ENCODE measurements around the gene BAG2.
A peak's percentile ranks its signal among the peaks of the same experiment; 100 is the strongest.

DNA sequence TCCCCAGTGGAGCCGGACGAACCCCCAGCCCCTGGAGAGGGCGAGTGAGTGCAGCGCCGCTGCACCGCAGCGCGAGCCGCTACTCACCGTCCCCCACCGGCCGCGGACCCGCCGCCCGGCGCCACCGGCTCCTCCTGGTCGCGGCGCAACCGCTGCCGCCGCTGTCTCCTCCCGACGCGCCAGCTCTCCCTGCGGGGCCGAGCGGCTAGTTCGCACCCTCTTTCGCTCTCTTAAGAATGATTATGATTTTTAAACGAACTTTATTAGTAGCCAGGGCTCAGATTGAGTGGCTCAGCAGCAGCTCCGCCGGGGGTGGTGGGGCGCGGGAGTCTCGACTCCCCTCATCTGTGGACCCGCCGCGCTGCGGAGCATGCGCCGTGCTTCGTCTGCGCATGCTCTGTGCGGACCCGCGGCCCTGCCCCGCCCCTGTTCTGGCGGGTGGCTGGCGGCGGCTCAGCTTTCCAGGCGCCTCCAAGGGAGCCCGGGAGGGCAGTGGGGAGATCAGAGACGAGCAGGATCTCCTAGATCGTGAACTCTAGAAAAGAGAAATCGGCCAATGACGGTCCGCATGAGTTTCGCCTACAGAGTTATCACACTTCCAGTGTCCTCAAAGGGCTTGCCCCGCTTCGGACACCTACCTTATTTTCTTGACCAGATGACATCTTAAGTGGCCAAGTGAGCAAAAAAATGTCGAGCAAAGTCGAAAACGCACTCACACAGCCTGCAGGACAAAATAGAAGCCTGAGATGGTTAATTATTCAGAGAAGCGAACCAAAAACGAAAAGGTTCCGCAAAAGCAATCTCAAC lies 50.0 kb downstream of the BAG2 start, which contains the start of gene RAB23:
- TF ChIP-seq POLR2A (IDR thresholded peaks at IDR 0.05): peak; percentile 85 to 89
- TF ChIP-seq, protein P1, sequence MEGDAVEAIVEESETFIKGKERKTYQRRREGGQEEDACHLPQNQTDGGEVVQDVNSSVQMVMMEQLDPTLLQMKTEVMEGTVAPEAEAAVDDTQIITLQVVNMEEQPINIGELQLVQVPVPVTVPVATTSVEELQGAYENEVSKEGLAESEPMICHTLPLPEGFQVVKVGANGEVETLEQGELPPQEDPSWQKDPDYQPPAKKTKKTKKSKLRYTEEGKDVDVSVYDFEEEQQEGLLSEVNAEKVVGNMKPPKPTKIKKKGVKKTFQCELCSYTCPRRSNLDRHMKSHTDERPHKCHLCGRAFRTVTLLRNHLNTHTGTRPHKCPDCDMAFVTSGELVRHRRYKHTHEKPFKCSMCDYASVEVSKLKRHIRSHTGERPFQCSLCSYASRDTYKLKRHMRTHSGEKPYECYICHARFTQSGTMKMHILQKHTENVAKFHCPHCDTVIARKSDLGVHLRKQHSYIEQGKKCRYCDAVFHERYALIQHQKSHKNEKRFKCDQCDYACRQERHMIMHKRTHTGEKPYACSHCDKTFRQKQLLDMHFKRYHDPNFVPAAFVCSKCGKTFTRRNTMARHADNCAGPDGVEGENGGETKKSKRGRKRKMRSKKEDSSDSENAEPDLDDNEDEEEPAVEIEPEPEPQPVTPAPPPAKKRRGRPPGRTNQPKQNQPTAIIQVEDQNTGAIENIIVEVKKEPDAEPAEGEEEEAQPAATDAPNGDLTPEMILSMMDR (IDR thresholded peaks at IDR 0.05): no peak
- TF ChIP-seq POLR2AphosphoS5 (IDR thresholded peaks at IDR 0.05): peak; percentile 89
